HepG2 (cell line): ENCODE measurements around the gene TFPI. TPM values are rescaled to one million over a fixed set of nuclear protein-coding genes. Genes with fewer than 3 reads are reported as not detected.

Experiments
- ATAC-seq: fragments of 200-7000 bp; cut with Tn5 transposase; 3 replicates; pipeline ENCODE4 v1.9.1; 2020; ENCODE audit warnings: mild to moderate bottlenecking, moderate library complexity
- BruUV-seq: library from RNA; stranded (reverse); fragments of 400-500 nt; replicated peaks from 2 replicates; lab custom pipeline; 2021; lab: Mats Ljungman, UMichigan
- CTCF ChIA-PET: fragments of 300-600 bp; formaldehyde crosslinking; extraction: SDS; loops from one replicate; lab custom pipeline; 2021; ENCODE audit warnings: low total read pairs, inconsistent platforms, low intra/inter-chr PET ratio; lab: Yijun Ruan, JAX
- POLR2A ChIA-PET: fragments of 350-600 bp; sonication (Branson Sonifier 250); formaldehyde crosslinking; loops from one replicate; lab custom pipeline; 2020; ENCODE audit warnings: antibody characterized with exemption, inconsistent platforms; lab: Yijun Ruan, JAX
- DNase-seq: peaks from one replicate; pipeline ENCODE4 v3.0.0-alpha.2; 2015; ENCODE audit warnings: low spot score
- FAIRE-seq: peaks from 3 replicates; lab custom pipeline; 2011; peaks lifted over from hg19 to GRCh38; lab: Jason Lieb, UNC
- H2AFZ ChIP-seq: one replicate; pipeline ENCODE4 v1.6.1; 2011; ENCODE audit warnings: low read length, inconsistent platforms
- H3K27ac ChIP-seq: fragments of 300-600 bp; 3 replicates; pipeline ENCODE4 v1.8.0; 2011; ENCODE audit warnings: mixed run types, mild to moderate bottlenecking, mixed read lengths, low read length, inconsistent platforms; ENCODE audit not compliant: insufficient read depth; ENCODE audit errors: extremely low read length
- H3K27me3 ChIP-seq, 2 experiments: fragments of 200-600 bp in 1 of 2; 2 replicates in 1 of 2; 3 replicates in 1 of 2; pipeline versions ENCODE4 v1.6.0 to v1.8.0; 2011; ENCODE audit warnings: low read length in 2 of 2, mild to moderate bottlenecking in 2 of 2, moderate library complexity in 2 of 2, inconsistent platforms in 1 of 2; ENCODE audit not compliant: insufficient read depth in 2 of 2, control insufficient read depth in 1 of 2
- H3K36me3 ChIP-seq, 2 experiments: fragments of 200-600 bp in 1 of 2; replicated peaks in 1 of 2; 2 replicates in 1 of 2; 3 replicates in 1 of 2; pipeline versions ENCODE4 v1.5.1 to v1.8.0; 2011; ENCODE audit warnings: low read length in 2 of 2, inconsistent platforms in 1 of 2; ENCODE audit not compliant: insufficient read depth in 2 of 2, control insufficient read depth in 1 of 2
- H3K4me1 ChIP-seq: 2 replicates; pipeline ENCODE4 v1.5.1; 2012; ENCODE audit warnings: low read length, inconsistent platforms; ENCODE audit not compliant: insufficient read depth
- H3K4me2 ChIP-seq: 2 replicates; pipeline ENCODE4 v1.6.0; 2011; ENCODE audit warnings: low read depth, low read length, inconsistent platforms
- H3K4me3 ChIP-seq, 3 experiments: fragments of 200-600 bp in 1 of 3; sonication (generic), shearing (Covaris generic) in 1 of 3; replicated peaks in 1 of 3; 2 replicates each; pipeline ENCODE4 v1.5.1; 2011 to 2016; ENCODE audit warnings: low read length in 3 of 3, inconsistent platforms in 2 of 3, low read depth in 2 of 3, mild to moderate bottlenecking in 2 of 3, control low read depth in 1 of 3, mixed read lengths in 1 of 3; ENCODE audit not compliant: insufficient read depth in 1 of 3
- H3K79me2 ChIP-seq: one replicate; pipeline ENCODE4 v1.6.1; 2011; ENCODE audit warnings: low read length, inconsistent platforms; ENCODE audit not compliant: insufficient read depth
- H3K9ac ChIP-seq: 2 replicates; pipeline ENCODE4 v1.6.0; 2011; ENCODE audit warnings: mild to moderate bottlenecking, low read depth, low read length, inconsistent platforms; ENCODE audit not compliant: insufficient read depth
- H3K9me3 ChIP-seq: 2 replicates; pipeline ENCODE4 v1.5.1; 2012; ENCODE audit warnings: mild to moderate bottlenecking, low read length
- H4K20me1 ChIP-seq: 2 replicates; pipeline ENCODE4 v1.6.0; 2011; ENCODE audit warnings: inconsistent platforms, mild to moderate bottlenecking, low read length, moderate library complexity; ENCODE audit not compliant: insufficient read depth
- ARID2 ChIP-seq: sonication (generic); formaldehyde crosslinking; IDR thresholded peaks from 2 replicates; pipeline ENCODE4 v1.8.1; 2022; ENCODE audit warnings: mild to moderate bottlenecking, missing genetic modification reagents, borderline replicate concordance
- BRCA1 ChIP-seq: sonication (generic); formaldehyde crosslinking; IDR thresholded peaks from 2 replicates; pipeline ENCODE4 v1.4.0; 2020; ENCODE audit warnings: missing genetic modification reagents
- CREM ChIP-seq, 2 experiments: sonication (generic) in 1 of 2; formaldehyde crosslinking in 1 of 2; IDR thresholded peaks; 2 replicates each; pipeline versions ENCODE4 v1.4.0 to v1.6.1; 2016 to 2020; ENCODE audit warnings: antibody characterized with exemption in 1 of 2, mild to moderate bottlenecking in 1 of 2, missing genetic modification reagents in 1 of 2
- HMG20A ChIP-seq: IDR thresholded peaks from 2 replicates; pipeline ENCODE4 v1.6.1; 2016; ENCODE audit warnings: borderline replicate concordance
- MAZ ChIP-seq, 2 experiments: sonication (generic) in 1 of 2; formaldehyde crosslinking in 1 of 2; IDR thresholded peaks; 2 replicates each; pipeline versions ENCODE4 v1.5.0 to v1.6.1; 2012 to 2020; ENCODE audit warnings: low read depth in 2 of 2, mild to moderate bottlenecking in 2 of 2, borderline replicate concordance in 1 of 2, improper control_type of control experiment in 1 of 2, low read length in 1 of 2, missing genetic modification reagents in 1 of 2, moderate library complexity in 1 of 2
- NFKB2 ChIP-seq: sonication (generic); formaldehyde crosslinking; IDR thresholded peaks from 2 replicates; pipeline ENCODE4 v1.4.0; 2020; ENCODE audit warnings: missing genetic modification reagents, borderline replicate concordance
- PAXIP1 ChIP-seq: sonication (generic); formaldehyde crosslinking; conservative IDR thresholded peaks from 2 replicates; pipeline ENCODE4 v1.4.0; 2020; ENCODE audit warnings: mild to moderate bottlenecking, missing genetic modification reagents, moderate library complexity
- RBM22 ChIP-seq: fragments of 200-400 bp; formaldehyde crosslinking; optimal IDR thresholded peaks from 2 replicates; pipeline ENCODE3; 2017; ENCODE audit warnings: mild to moderate bottlenecking, low read length, moderate library complexity
- TCF7 ChIP-seq: sonication (generic); IDR thresholded peaks from 2 replicates; pipeline ENCODE4 v1.6.1; 2016; ENCODE audit warnings: antibody characterized with exemption, low read depth
- TRIM22 ChIP-seq: fragments of 450-650 bp; IDR thresholded peaks from 2 replicates; pipeline ENCODE4 v1.6.1; 2017
- ZNF503 ChIP-seq: sonication (generic); formaldehyde crosslinking; IDR thresholded peaks from 2 replicates; pipeline ENCODE4 v1.4.0; 2020; ENCODE audit warnings: missing genetic modification reagents
- ZNF644 ChIP-seq: IDR thresholded peaks from 2 replicates; pipeline ENCODE4 v1.6.1; 2016; ENCODE audit warnings: low read depth
- ZSCAN20 ChIP-seq: sonication (generic); formaldehyde crosslinking; IDR thresholded peaks from 2 replicates; pipeline ENCODE4 v1.4.0; 2020; ENCODE audit warnings: missing genetic modification reagents, mild to moderate bottlenecking, borderline replicate concordance
- WGBS: methylation state at CpG from one replicate; pipeline ENCODE4 v1.1.6; 2017; ENCODE audit warnings: low lambda C conversion rate; 5-methylcytosine and 5-hydroxymethylcytosine counted together
- in situ Hi-C: cut with HindIII; loops from 2 replicates; pipeline ENCODE4 v1.10.0; 2017; ENCODE audit warnings: low pct_unique_long_range_greater_than_20kb; ENCODE audit not compliant: extremely low pct_ligation_motif_present
- intact Hi-C: fragments of 100-400 bp; cut with micrococcal nuclease; formaldehyde crosslinking; loops from one replicate; pipeline ENCODE4 v1.10.0; 2022; ENCODE audit not compliant: unreplicated experiment
- polyA plus RNA-seq, 8 experiments: library from polyadenylated mRNA; depleted of rRNA in 3 of 8; stranded (reverse) in 7 of 8; unstranded in 1 of 8; fragments of >200 nt; fragmentation: Illumina TruSeq in 4 of 8; extraction: Trizol in 4 of 8; gene quantifications; 2 replicates each; pipeline versions ENCODE4 v1.2.1 to v1.2.3, GENCODE V29; 2011 to 2016; ENCODE audit warnings: low read depth in 4 of 8, missing spikeins in 1 of 8, mixed read lengths in 1 of 8; ENCODE audit not compliant: insufficient read depth in 1 of 8
- total RNA-seq, 5 experiments: library from RNA; depleted of rRNA; stranded (reverse); fragments of >200 nt; fragmentation: Illumina TruSeq; extraction: Trizol; gene quantifications; 2 replicates each; pipeline ENCODE4 v1.2.3, GENCODE V29; 2016; ENCODE audit warnings: low read depth in 1 of 5
- TF ChIP-seq, protein P1 (sequence below): sonication (generic); formaldehyde crosslinking; IDR thresholded peaks from 2 replicates; pipeline ENCODE4 v1.4.0; 2020; ENCODE audit warnings: mild to moderate bottlenecking, missing genetic modification reagents

TFPI gene
- total and polyA plus RNA-seq, 2 of the 13 experiments (the other 11 are each of a cell fraction or from before 2014, with no cell fraction given): 301 to 436 TPM

GRCh38 chr2:187505065-187505672 lies 49.1 kb downstream of the TFPI start (continued):
- TF ChIP-seq ZNF503 (0 out of 2 replicates have a peak, but pooled peaks have one; percentile 35), MAZ (IDR thresholded peaks at IDR 0.05; ENCODE audit: borderline replicate concordance, low read depth, low read length) (no peak), MAZ (CRISPR knock-in tag; IDR thresholded peaks at IDR 0.05; ENCODE audit: low read depth) (0 out of 2 replicates have a peak, but pooled peaks have one; percentile 25), RBM22 (peak; percentile 60), ZSCAN20 (CRISPR knock-in tag) (no peak), ARID2 (CRISPR knock-in tag) (0 out of 2 replicates have a peak, but pooled peaks have one; percentile 16), ZNF644 (peak; percentile 50; the same call in 1 of the 2 replicates), TRIM22 (no peak)

- Histone ChIP-seq H4K20me1 (0 out of 2 replicates have a peak, but pooled peaks cover 7% of the 10 kb centered on the region), H3K79me2 (peaks cover 79% of the 10 kb centered on the region), H3K27ac (peak overlapping the region; percentile 2), H3K36me3 (peaks cover 1 to 32% of the 10 kb centered on the region in 2 experiments; a peak in 4 of 5 replicates), H3K9ac (peak overlapping the region; percentile 18; the same call in 1 of the 2 replicates), H3K27me3 (no peaks in the 10 kb centered on the region), H3K4me2 (peak overlapping the region; percentile 45), H3K9me3 (no peaks in the 10 kb centered on the region), H3K4me1 (peaks cover 87% of the 10 kb centered on the region), H2AFZ (no peak overlapping the region), H3K4me3 (peak overlapping the region in 1 of 3 experiments; percentile 4; a peak in 1 of 6 replicates)
- ATAC-seq: no peak
- no TSS peak for BruUV-seq
- FAIRE-seq: no peak
- 66% methylated on average over 6 of the region's 6 CpGs for whole genome bisulfite sequencing
- POLR2A ChIA-PET: no interaction called here
- intact Hi-C loops (no loop called here), in situ Hi-C loops (loop anchor here (5.0 to 10.0 kb wide), 2 partner anchors 73 to 340 kb away; no protein-coding TSS in a partner anchor)
- no peak for DNase-seq
- CTCF ChIA-PET: no interaction called here
- TF ChIP-seq, protein P1, sequence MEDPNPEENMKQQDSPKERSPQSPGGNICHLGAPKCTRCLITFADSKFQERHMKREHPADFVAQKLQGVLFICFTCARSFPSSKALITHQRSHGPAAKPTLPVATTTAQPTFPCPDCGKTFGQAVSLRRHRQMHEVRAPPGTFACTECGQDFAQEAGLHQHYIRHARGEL (CRISPR knock-in tag): no peak
- 0 out of 2 replicates have a peak, but pooled peaks have one; percentile 6 for TF ChIP-seq PAXIP1
- TF ChIP-seq CREM (IDR thresholded peaks at IDR 0.05): peak; percentile 20
- no peak for TF ChIP-seq CREM (CRISPR knock-in tag; IDR thresholded peaks at IDR 0.05)
- TF ChIP-seq HMG20A (CRISPR knock-in tag): peak; percentile 36; the same call in 1 of the 2 replicates
- no peak for TF ChIP-seq NFKB2 (CRISPR knock-in tag)
- peak; percentile 37; the same call in 1 of the 2 replicates for TF ChIP-seq TCF7
- TF ChIP-seq BRCA1 (CRISPR knock-in tag): no peak
Observed at GRCh38 chr2:187504312-187504921, 49.8 kb downstream of the TFPI start.
